ENCODE measurements around the gene UNC80. TPM values are rescaled to one million over a fixed set of nuclear protein-coding genes. Genes with fewer than 3 reads are reported as not detected.

UNC80 gene
- total RNA-seq, 1 donor = not detected

DNA sequence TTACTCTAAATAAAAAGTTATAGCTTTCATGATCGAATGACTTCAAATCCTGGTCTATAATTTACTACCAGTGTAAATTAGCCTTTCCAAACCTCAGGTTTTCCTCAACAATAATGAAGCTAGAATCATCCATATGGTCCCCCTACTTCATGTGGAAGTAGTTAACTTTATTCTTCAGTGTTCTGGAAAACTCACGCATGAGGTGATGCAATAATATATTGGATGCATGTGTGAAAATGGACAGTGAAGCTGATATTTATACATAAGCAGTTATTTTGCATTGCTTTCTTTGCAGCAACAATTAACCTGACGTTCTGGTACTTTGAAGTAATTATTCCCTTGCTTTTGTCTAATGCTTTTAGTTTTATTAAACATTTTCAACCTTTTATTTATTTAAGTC is 18.6 kb upstream of the UNC80 start:
- no peak for DNase-seq (ENCODE audit: low read depth)
- TF ChIP-seq, protein P1, sequence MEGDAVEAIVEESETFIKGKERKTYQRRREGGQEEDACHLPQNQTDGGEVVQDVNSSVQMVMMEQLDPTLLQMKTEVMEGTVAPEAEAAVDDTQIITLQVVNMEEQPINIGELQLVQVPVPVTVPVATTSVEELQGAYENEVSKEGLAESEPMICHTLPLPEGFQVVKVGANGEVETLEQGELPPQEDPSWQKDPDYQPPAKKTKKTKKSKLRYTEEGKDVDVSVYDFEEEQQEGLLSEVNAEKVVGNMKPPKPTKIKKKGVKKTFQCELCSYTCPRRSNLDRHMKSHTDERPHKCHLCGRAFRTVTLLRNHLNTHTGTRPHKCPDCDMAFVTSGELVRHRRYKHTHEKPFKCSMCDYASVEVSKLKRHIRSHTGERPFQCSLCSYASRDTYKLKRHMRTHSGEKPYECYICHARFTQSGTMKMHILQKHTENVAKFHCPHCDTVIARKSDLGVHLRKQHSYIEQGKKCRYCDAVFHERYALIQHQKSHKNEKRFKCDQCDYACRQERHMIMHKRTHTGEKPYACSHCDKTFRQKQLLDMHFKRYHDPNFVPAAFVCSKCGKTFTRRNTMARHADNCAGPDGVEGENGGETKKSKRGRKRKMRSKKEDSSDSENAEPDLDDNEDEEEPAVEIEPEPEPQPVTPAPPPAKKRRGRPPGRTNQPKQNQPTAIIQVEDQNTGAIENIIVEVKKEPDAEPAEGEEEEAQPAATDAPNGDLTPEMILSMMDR (IDR thresholded peaks at IDR 0.05; ENCODE audit: insufficient read depth, low read length) = no peak
- no peak overlapping the region for H3K4me3 ChIP-seq (ENCODE audit: low read depth, low read length)

DNA sequence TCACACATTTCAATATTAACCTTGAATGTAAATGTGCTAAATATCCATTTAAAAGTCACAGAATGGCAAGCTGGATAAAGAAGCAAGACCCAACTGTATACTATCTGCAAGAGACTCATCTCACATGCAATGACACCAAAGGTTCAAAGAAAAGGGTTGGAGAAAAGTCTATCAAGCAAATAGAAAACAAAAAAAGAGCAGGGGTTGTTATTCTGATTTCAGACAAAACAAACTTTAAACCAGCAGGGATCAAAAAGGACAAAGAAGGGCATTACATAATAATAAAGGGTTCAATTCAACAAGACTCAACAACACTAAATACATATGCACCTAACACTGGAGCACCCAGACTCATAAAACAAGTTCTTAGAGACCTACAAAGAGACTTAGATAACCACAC is 14.5 kb upstream of the UNC80 start:
- DNase-seq (ENCODE audit: low read depth) = no peak
- TF ChIP-seq, protein P1 (IDR thresholded peaks at IDR 0.05; ENCODE audit: insufficient read depth, low read length) = no peak

DNA sequence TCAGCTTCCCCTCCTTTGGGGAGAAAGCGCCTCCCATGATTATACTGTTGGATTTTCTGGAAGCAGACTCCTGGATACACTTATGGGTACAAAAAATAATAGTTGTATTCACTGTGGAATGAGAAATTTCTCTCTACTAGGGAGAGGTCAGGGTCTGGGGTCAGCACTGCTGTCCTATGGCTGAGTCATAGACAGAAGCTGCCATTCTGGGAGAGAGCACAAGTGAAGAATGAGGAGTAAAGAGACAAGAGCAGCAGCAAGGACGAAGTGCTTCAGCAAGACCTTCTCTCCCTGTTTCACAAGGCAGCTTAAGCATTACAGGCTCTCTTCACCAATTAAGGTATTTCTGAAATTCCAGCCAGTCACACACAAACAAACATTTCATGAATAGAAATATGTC is 10.1 kb upstream of the UNC80 start:
- DNase-seq (ENCODE audit: low read depth) = no peak
- TF ChIP-seq, protein P1 (IDR thresholded peaks at IDR 0.05; ENCODE audit: insufficient read depth, low read length) = no peak
- no peak overlapping the region for H3K4me3 ChIP-seq (ENCODE audit: low read depth, low read length)

More for the DNA sequence above, 14.5 kb upstream of the UNC80 start:
- H3K4me3 ChIP-seq (ENCODE audit: low read depth, low read length) = no peak overlapping the region

DNA sequence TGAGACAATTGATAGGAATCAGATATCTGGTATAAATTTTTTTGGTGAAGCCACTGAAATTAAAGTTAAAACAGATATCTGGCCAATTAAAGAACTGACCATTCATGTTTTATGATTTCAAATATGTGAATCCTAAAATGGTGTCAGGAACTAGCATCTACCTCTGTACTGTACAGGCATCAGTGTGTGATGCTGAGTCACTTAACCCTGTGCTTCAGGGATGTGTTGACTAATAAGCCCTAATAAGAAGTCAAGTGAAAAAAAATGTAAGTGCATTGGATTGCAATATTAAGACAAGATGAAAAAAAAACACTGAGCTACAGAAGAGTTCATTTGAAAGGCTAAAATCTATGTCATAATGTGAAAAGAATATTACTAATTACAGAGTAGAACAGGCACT is 9.1 kb upstream of the UNC80 start:
- TF ChIP-seq, protein P1 (IDR thresholded peaks at IDR 0.05; ENCODE audit: insufficient read depth, low read length) = no peak
- DNase-seq (ENCODE audit: low read depth) = no peak

DNA sequence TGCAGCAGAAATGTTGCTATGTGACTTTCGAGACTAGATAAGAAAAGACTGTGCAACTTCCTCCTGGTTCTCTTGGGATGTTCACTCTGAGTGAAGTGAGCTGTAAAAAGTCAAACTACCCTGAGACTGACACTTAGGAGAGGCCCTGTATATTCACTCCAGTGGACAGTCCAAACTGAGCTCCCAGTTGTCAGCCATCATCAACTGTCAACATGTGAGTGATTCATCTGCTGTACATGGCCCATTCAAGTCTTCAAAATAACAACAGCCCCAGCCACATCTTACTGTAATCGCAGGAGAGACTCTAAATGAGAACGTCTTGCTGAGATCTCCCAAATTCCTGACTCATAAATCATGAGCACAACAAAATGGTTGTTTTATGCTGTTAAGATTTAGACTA is 8.5 kb upstream of the UNC80 start:
- DNase-seq (ENCODE audit: low read depth) = no peak
- TF ChIP-seq, protein P1 (IDR thresholded peaks at IDR 0.05; ENCODE audit: insufficient read depth, low read length) = no peak

More for the DNA sequence above, 9.1 kb upstream of the UNC80 start:
- H3K4me3 ChIP-seq (ENCODE audit: low read depth, low read length) = no peak overlapping the region

DNA sequence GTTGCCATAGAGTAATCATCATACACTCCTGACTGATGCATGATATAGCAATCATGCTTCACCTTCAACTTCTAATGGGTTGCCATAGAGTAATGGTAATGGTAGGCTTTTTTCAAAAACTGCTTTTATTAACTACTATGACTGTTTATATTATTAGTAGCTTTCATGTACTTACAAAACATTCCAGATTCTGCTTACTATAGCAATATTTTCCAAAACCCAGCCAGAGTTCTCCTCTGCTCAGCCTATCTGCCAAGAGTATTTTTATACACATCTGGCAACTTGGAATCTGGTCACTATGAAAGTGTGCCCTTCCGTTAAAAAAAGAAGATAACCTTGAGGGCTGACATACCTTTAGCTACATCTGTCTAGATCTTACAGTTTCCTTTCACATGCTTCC is 5.0 kb upstream of the UNC80 start:
- no peak for DNase-seq (ENCODE audit: low read depth)
- no peak overlapping the region for H3K4me3 ChIP-seq (ENCODE audit: low read depth, low read length)
- TF ChIP-seq, protein P1 (IDR thresholded peaks at IDR 0.05; ENCODE audit: insufficient read depth, low read length) = no peak

More for the DNA sequence above, 8.5 kb upstream of the UNC80 start:
- no peak overlapping the region for H3K4me3 ChIP-seq (ENCODE audit: low read depth, low read length)

DNA sequence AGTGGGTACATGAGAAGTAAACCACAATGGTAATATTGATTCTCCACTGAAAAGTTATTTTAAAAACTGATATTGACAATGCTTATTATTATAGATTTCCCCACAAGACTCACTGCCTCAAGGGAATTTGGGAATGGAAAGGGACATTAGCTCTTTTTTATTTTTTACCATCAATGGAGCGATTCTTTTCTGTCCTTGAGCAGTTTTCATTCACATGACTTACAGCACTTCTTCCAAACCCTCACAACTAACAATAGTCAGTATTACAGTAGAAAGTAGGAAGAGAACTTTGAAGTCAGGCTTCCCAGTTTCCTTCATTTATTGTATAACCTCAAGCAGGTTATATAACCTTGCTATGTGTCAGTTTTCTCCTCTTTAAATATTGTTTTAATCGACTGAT is 4.3 kb upstream of the UNC80 start:
- no peak for DNase-seq (ENCODE audit: low read depth)
- TF ChIP-seq, protein P1 (IDR thresholded peaks at IDR 0.05; ENCODE audit: insufficient read depth, low read length) = no peak
- H3K4me3 ChIP-seq (ENCODE audit: low read depth, low read length) = no peak overlapping the region

Data from fibroblast of the aortic adventitia (primary cell).